GM18502 (cell line): ENCODE data around the gene MMEL1.
A peak's percentile ranks its signal among the peaks of the same experiment; 100 is the strongest.
"Not testable (repeated sequence)": the region's sequence is repeated elsewhere in the genome, so short reads cannot be mapped to it uniquely, and the experiment has no call there.

Experiments
- ATAC-seq: cut with Tn5 transposase; IDR thresholded peaks from one replicate; pipeline ENCODE4 v1.9.1; 2021; ENCODE audit warnings: mild to moderate bottlenecking; ENCODE audit not compliant: unreplicated experiment, poor library complexity

Gene MMEL1

DNA sequence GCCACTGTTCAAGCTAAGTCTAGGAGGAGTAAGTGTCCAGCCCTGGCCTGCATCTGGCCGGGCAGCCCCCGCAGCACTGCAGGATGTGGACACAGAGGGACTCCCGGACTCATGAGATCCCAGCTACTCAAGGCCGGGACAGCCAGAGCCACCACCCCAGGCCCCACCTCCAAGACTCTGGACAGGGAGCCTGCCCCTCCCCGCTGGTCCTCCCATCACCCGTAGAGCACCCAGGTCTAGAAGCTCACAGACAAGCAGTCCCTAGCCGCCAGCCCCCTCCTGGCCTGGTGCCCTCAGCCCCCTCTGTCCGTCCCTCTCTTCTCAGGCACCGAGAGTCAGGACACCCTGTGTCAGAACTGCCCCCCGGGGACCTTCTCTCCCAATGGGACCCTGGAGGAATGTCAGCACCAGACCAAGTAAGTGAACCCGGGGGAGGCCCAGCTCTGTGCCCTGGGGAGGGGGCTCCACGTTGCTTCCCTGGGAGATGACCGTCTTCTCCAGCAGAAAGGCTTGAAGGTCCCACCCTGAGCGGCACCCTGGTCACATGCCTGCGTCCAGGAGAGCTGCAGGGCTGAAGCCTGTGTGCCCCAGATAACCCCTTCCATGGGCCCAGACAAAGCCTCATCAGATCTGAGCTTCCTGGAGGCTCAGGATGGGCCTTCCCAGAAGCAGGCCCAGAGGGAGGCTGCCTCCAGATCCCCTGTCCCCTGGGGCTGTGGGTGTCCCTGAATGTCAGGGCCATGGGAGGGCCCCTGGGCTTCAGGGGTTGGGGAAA is 72.3 kb downstream of the MMEL1 start:
- ATAC-seq = no peak

- no peak for ATAC-seq
These were observed 73.1 kb downstream of the MMEL1 start for GRCh38 chr1:2559509-2560298.

- no peak for ATAC-seq
These were observed 74.0 kb downstream of the MMEL1 start for GRCh38 chr1:2558861-2559260.

DNA sequence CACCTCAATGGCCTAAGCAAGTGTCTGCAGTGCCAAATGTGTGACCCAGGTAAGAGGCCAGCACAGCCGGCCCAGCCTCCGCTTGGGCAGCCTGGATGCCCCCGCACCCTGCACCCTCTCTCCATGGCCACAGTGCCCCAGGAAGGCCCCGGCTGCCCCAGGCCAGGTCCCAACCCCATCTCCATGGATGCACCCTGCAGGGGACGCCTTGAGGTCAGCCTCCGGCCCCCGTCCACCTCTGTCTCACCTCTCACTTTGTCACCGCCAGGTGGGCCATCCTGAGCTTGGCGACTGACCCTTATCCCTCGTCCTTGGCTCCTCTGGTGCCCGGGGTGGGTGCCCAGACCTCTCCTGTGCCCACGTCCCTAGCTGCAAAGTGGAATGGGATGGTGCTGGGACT is 74.4 kb downstream of the MMEL1 start:
- no peak for ATAC-seq

DNA sequence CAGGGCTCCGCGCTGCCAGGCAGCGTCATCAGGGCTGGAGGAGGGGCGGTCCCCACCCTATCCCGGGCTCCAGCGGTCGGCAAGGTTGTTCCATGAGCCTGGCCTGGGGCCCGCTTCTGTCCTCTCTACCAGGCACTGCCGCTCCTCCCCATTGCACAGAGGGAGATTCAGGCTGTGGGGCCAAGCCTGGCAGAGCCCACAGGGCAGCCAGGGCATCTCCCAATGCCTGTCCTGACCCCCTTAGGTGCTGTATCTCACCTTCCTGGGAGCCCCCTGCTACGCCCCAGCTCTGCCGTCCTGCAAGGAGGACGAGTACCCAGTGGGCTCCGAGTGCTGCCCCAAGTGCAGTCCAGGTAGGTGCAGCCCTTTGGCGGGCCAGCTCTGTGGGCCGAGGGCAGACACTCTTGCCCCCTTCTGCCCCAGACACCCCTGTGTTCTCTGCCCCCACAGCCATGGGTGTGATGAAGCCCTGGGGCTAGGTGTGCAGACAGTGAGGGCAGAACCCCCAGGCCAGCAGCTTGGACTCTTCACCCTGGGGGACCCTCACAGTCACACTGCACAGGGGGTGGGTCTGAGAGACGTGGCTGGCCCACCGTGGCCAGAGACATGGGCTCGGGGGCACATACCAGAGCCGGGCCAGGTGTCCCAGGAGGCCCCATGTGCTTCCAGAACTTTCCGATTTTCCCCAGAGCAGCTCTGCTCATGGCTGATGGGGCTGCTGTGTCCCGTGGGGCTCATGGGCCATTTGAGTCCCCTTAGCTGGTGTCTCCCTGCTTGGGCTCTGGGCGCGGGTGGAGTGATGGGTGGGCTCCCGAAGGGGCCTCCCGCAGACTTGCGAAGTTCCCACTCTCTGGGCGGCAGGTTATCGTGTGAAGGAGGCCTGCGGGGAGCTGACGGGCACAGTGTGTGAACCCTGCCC is 75.1 kb downstream of the MMEL1 start:
- ATAC-seq = no peak

DNA sequence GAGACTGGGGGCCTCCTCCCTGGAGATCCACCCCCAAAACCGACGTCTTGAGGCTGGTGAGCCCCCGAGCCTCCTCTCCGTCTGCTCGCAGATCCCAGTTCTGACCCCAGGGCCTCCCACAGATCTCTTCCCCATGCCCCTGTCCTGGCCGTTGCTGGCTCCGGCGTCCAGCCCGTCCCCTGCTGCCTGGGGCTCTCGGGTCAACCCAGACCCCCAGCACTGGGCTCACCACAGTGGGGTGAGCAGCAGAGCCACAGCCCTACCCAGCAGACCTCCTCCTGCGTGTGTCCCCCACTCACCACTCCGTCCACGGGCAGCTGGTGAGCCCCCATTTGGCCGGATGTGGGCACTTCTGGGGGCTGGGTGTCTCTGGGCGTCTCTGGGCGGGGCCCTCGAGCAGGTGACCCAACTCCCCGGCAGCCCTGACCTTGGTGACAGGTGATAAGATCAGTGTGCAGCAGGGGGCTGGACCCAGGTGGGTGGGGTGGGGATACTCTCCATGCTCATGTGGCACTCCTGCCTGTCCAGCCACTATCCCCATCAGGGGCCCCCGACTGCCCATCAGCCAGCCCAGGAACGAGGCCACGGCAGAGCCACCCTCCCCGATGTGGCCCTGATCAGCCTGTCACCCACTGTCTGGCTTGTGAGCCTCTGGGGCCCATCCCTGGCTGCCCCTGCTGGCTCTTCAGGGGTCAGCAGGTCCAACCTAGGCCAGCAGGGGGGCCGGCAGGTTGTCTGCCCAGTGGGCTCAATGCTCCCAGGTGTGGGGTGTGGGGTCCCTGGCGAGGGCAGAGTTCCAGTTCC is 75.9 kb downstream of the MMEL1 start:
- peak; percentile 17 for ATAC-seq

DNA sequence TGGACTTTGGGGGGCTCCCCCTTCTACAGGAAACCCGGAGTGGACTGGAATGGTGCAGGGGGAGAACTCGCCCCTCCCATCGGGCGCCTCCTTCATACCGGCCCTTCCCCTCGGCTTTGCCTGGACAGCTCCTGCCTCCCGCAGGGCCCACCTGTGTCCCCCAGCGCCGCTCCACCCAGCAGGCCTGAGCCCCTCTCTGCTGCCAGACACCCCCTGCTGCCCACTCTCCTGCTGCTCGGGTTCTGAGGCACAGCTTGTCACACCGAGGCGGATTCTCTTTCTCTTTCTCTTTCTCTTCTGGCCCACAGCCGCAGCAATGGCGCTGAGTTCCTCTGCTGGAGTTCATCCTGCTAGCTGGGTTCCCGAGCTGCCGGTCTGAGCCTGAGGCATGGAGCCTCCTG is 76.5 kb downstream of the MMEL1 start, which contains the start of gene TNFRSF14:
Gene TNFRSF14, plus strand, starts transcription at position 95 of the 401 bp plus-strand sequence. Its CDS starts 294 bp downstream, at position 389.
- ATAC-seq = peak; percentile 35

DNA sequence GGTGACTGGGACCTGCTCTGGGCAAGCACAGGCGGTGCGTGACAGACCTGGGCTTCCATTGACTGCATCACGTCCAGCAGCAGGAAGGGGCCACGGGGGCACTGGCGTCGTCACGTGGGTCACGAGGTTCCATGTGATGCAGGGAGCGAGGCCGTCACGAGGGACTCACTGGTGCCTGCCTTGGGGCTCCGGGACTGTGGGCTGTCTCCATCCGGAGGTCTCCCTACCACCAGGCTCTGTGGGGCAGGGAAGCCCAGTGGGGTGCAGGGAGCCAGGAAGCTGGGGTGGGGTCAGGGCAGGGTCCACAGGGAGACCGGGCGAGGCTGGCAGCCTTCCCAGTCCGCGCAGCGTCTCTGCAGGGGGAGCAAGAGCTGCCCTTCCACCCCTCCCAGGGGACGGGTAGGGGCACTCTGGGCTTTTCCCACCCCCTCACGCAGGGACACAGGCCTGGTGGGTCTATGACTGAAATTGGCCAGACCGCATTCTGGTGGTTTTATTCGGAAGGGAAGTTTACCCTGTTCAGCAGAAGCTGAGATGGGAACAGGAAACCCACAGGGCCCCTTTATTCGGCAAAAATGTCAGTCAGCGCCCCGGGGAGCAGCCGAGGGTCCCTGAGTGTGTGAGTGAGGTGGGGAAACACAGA is 77.1 kb downstream of the MMEL1 start:
- ATAC-seq = peak; percentile 42

- no peak for ATAC-seq
These were observed 78.0 kb downstream of the MMEL1 start for GRCh38 chr1:2554621-2555387.

GRCh38 chr1:2553871-2554620 is 78.8 kb downstream of the MMEL1 start:
- no peak for ATAC-seq

DNA sequence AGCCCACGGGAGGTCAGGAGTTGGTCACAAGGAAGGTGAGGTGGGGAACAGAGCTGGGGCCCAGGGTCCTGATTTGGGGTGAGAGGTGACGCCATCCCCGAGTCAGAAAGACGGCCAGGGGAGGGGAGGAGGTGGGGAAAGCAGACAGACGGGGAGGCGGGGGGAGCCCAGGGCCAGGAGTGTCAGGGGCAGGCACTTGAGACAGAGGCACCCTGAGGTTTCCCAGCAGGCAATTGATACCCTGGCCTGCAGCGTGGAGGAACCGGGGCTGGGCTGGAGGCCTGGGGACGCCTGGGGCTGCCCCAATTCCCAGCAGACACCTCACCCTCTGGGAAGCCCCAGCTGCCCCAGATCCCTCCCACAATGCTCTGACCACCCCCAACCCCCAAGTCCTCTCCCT is 79.7 kb downstream of the MMEL1 start:
- ATAC-seq = not testable (repeated sequence)

DNA sequence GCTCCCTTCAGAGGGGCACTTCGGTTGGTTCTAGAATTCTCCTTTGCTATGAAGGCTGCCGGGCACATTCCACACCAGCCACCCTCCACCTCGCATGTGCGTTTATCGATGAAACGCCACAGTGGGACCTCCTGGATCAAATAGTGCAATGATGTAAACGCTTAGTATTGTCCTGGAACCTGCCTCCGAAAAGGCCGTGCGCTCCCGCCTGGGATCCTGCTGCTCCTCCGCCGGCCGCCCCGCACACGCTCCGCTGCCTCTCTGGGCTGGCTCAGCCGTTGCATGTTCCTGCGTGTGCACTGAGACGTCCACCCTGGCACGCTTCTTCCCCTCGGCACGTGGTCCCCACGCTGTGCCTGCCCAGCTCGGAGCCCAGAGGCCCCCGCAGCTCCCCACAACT is 80.6 kb downstream of the MMEL1 start:
- ATAC-seq = no peak

GRCh38 chr1:2551544-2551943 is 81.3 kb downstream of the MMEL1 start:
- ATAC-seq = not testable (repeated sequence)

- ATAC-seq = not testable (repeated sequence)
These were observed 82.4 kb downstream of the MMEL1 start for GRCh38 chr1:2550309-2550861.

DNA sequence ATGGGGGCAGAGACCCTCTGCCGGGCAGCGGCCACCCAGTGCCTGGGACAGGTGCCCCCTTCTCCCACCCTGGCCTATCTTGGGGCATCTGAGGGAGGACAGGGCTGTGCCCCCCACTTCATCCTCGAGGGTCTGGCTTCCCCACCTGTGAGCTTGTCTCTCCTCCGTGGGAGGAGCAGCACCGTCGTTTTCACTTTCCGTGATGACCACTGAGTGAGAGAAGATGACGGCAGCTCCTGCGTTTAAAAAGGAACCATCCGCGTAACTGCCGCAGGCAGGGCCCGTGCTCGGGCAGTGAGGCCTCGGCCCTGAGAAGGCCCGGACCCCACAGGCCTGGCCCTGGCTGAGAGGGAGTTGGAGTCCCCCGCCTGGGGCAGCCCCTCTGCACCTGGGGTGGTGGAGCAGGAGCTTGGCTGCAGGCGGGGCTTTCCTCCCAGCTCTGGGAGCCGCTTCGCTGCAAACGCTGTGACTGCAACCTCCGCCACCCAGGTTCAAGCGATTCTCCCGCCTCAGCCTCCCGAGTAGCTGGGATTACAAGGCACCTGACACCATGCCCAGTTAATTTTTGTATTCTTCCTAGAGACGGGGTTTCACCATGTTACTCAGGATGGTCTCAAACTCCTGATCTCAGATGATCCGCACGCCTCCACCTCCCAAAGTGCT is 83.3 kb downstream of the MMEL1 start:
- not testable (repeated sequence) for ATAC-seq

DNA sequence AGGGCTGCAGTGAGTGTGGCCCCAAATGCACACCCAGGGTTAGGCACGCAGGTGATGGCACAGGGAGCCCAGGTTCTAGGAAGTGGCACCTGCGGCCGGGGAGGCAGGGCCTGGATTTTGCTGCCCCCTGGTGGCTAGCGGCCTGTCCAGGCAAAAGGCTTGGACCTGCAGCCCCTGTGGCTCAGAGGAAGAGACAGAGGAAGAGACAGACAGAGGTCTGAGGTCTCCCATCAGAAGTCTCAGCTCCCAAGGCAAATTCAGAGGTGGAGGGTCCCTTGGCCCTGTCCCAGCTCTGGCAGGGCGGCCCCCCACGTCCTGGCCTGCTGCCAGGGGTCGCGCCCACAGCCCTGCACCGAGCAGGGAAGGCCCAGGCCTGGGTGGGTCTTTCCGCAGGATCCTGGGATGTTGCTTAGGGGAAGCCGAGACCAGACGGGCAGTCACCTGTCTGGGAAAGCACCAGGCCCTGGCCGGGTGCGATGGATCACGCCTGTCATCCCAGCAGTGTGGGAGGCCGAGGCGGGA is 84.7 kb downstream of the MMEL1 start:
- ATAC-seq = peak; percentile 18
